SK-MEL-5 (cell line): ENCODE measurements around the gene ZNF385A. TPM values are rescaled to one million over a fixed set of nuclear protein-coding genes. Genes with fewer than 3 reads are reported as not detected.
A peak's percentile ranks its signal among the peaks of the same experiment; 100 is the strongest.

Experiments
- DNase-seq: peaks from one replicate; pipeline ENCODE4 v3.0.0-alpha.2; 2016; ENCODE audit warnings: low read depth, low spot score
- in situ Hi-C: cut with HindIII; loops from 2 replicates; pipeline ENCODE4 v1.10.0; 2016; ENCODE audit warnings: low sequenced_read_pairs, high pct_unique_total_duplicates, low pct_unique_long_range_greater_than_20kb
- total RNA-seq: library from RNA; depleted of rRNA; stranded (reverse); fragments of >200 nt; shearing (Covaris generic); gene quantifications from 2 replicates; pipeline ENCODE4 v1.2.3, GENCODE V29; 2014

ZNF385A gene
- total RNA-seq, 1 experiment from 2014 or later = 1.1 TPM

- no peak for DNase-seq
- in situ Hi-C loops = no loop called here
Observed at GRCh38 chr12:54352891-54353874, 31.4 kb downstream of the ZNF385A start.

GRCh38 chr12:54352022-54352531 is 32.5 kb downstream of the ZNF385A start:
- DNase-seq = no peak
- in situ Hi-C loops = no loop called here

GRCh38 chr12:54351341-54351740 is 33.2 kb downstream of the ZNF385A start:
- DNase-seq = no peak
- in situ Hi-C loops = no loop called here

DNA sequence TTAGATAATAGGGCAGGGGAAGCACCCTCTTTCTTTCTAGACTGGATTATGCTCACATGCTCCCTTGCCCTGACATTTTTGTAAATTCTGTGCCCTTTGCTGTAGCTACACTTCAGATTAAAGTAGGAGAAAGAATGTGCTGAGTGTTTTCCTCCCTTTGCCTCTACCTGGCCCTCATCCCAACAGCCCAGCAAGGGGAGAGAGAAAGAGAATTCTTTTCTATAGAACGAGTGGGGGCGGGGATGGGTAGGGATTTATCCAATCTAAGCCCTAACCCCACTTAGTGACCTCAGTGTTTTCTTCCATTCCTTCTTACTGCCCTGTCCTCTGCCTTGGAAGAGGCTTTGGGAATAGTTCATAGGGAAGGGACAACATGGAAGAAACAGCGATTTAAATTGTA is 33.8 kb downstream of the ZNF385A start:
- DNase-seq = no peak
- in situ Hi-C loops = no loop called here

DNA sequence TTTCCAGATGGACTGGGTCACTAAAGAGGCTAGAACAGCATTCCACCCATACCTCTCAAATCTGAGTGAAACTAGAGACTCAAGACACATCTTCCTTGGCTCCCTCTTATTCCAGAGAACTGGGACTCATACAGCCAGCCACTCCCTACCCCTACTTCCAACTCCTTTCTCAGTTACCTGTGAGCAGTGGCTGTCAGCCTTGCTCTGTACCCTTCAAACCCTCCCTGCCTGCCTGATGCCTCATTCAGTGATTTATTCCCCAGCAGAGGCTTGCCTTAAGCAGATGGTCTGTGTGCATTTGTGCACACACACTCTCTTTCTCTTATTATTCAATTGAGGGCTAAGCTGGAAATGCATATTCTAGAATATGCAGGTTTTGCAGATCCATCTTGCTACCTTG is 34.9 kb downstream of the ZNF385A start:
- no peak for DNase-seq
- in situ Hi-C loops = no loop called here

DNA sequence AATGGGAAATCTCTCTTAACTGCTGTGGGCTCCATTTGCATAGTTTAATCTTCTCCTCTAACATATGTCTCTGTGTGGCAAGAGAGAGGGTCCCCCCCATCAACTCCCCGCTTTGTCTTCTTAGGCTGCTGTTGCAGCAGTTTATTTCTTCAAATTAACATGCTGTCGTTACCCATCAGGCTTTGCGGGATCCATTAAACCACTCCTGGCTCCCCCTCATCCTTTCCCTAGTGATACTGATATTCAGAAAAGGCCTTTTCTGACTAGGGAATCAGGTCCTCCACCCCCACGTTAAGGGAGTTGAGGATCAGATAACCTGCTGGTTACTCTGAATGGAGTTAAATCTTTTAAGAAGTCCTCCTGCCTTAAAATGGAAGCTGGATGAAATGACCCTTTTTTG is 35.5 kb downstream of the ZNF385A start:
- in situ Hi-C loops = no loop called here
- no peak for DNase-seq

GRCh38 chr12:54341378-54342300 is 42.9 kb downstream of the ZNF385A start:
- in situ Hi-C loops = no loop called here
- DNase-seq = no peak

DNA sequence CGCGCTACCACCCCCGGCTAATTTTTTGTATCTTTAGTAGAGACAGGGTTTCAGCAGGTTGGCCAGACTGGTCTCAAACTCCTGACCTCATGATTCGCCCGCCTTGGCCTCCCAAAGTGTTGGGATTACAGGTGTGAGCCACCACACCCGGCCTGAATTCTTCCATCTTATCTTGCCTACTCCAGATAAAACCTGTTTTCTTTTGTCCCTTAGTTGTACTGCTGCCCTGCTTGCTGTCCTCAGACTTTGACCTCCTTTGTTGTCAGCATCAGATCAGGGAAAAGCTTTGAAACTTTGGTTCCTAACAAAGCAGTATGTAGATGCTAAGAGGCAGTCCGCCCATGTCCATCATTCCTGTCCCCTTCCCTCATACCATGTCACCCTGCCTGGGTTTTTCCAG is 43.7 kb downstream of the ZNF385A start:
- in situ Hi-C loops = no loop called here
- no peak for DNase-seq

DNA sequence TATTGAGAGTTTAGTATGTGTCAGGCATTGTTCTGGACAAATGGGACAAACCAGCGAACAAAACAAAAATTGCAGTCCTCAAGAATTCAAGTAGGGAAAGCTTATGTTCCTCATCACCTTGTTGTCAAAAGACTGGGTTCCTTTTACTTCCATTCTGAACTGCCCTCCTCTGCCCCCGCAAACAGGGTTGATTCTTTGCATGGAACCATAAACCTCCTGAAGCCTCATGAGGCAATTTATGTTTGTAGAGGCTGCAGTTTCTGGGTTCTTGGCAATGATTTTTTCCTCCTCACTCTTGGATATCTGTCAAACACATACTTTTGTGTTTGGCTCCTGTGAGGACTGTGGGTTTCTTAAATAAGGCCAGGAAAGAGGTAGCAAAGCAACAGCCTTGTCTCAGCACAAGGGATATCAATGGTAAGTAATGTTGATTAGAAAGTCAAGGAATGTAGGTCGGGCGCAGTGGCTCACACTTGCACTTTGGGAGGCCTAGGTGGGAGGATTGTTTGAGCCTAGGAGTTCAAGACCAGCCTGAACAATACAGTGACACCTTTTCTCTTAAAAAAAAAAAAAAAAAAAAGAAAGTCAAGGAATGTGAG is 45.7 kb downstream of the ZNF385A start:
- DNase-seq = no peak
- in situ Hi-C loops = no loop called here

GRCh38 chr12:54337854-54338650 is 46.5 kb downstream of the ZNF385A start:
- in situ Hi-C loops = no loop called here
- DNase-seq = no peak

DNA sequence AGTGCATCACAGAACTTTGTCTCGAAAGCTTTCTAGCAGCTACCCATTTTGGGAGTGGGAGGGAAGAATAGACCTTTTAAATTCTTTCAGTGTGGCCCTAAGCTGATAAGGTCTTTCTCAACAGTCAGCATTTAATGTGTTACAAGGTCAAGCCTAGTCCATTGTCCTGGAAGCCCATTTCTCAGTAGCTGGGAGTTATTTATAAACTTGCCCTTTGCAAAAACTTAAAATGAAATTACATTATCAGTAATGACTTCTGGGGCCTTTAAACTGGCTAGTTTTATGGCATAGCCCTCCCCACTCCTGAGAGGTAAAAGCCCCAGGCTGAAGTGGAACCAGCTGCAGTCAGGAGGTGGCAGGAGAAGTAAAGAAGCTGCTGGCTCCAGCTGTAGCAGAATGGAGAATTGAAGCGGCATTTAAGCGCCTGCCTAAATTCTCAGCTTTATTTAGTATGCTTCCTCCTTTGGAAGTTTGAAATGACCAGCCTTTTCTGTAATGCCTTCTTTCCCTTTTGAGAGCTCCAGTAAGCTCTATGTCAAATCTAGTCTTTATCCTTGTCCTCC is 47.2 kb downstream of the ZNF385A start:
- DNase-seq = no peak
- in situ Hi-C loops = no loop called here

DNA sequence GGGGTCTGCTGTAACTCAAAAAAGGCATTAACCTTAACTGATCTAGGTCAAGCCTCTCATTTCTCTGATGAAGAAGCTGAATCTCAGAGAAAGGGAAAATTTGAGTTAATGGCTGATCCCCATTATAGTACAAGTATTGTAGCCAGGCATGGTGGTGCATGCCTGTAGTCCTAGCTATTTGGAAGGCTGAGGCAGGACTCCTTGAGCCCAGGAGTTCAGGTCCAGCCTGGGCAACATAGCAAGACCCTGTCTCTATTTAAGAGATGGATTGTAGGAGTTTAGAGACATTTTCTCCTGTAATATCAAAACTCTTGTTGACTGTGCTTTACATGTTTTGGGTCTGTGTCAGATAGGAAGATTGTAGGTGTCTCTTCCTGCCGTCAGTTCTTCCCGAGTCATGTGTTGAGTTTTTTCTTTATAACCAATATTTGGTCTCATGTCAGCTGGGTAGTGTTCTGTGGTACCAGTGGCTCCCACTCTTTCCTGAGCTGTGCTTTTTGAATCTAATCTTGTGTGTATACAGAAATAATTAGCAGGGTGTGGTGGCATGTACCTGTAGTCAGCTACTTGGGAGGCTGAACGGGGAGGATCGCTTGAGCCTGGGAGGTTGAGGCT is 51.0 kb downstream of the ZNF385A start:
- in situ Hi-C loops = no loop called here

DNA sequence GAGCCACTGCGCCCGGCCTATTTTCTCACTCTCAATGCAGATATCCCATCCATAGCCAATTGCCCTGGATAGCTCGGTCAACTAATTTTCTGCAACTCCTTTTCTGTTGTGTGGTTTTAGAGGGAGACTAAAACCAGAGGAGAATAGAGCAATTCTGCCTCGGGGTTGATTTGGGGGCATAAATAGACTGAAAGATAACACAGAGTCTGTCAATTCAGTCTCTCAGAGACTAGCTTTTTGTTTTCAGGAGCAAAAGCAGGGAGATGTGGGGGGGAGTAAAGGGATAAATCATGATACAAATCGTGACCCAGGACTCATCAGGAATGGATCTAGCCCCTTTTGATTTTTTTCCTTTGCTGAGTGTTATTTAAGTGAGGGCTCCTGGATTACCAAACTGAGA is 53.1 kb downstream of the ZNF385A start:
- in situ Hi-C loops = no loop called here
- peak; percentile 73 for DNase-seq

More for the DNA sequence above, 51.0 kb downstream of the ZNF385A start:
- DNase-seq = no peak

GRCh38 chr12:54330442-54330841 is 54.1 kb downstream of the ZNF385A start:
- no peak for DNase-seq
- in situ Hi-C loops = no loop called here

DNA sequence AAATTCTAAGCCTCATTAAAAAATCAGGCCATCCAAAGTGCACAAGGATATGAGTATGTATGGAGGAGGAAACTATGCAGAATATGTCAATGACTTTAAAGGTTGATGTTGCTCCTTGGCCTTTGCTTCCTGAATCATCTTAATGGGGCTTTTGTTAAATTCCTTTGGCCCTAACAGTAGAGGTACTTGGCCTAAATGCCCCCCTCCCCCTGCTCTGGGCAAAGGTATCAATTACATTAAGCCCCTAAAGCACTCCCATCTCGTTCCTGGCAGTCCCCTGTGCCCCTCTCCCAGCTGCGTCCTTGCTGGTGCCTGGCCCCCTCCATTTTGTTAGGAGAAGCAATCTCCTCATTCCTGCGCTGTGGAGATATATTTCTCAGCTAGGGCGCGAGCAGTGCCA is 54.8 kb downstream of the ZNF385A start:
- in situ Hi-C loops = no loop called here
- DNase-seq = peak; percentile 65

DNA sequence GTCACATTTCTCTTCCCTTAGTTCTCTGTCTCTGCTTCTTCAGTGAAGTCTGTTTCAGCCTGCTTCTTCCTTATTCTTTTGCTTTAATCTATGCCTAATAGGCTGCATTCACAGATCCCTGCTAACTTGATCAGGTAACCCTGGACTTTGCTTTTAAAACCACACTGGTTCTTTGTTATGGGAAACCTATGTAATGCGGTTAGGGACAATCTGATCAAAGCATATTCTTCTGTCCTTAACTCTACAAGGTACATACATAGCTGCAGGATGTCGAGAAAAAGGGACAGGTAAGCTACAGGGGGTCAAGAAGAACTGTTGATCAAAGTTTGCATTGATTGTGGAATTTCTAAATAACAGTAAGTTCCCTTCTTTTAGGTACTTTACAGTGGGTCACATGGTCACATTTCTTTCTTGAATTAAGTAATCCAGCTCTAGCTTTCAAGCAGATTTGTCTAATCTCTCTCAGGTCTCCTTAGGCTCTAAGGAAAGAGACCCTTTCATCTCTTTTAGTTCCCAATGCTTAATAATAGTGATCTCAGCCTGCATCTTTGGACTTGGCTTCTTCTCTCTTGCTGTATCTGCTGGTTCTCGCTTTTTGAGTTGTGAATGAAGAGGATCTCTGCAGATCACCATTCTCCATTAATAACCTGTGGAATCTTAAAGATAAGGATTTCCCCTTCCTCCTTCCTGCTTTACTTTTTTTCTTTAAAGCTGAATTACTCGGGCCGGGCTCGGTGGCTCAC is 55.8 kb downstream of the ZNF385A start:
- DNase-seq = no peak
- in situ Hi-C loops = no loop called here
